ENCODE data around the gene TMCC1. TPM values are rescaled to one million over a fixed set of nuclear protein-coding genes. Genes with fewer than 3 reads are reported as not detected.

Gene TMCC1
- total RNA-seq, 1 experiment from 2014 or later = 6.2 TPM

- BruUV-seq (replicated peaks) = no TSS peak
- H3K9me2 ChIP-seq (replicated peaks; ENCODE audit: low read length) = no peaks in the 10 kb centered on the region
- H3K4me1 ChIP-seq (ENCODE audit: insufficient read depth, low read length) = peaks cover 13% of the 10 kb centered on the region
- intact Hi-C loops (cut with micrococcal nuclease) = loop anchor here (5.0 kb wide), 1 partner anchor 35 kb away; no protein-coding TSS in a partner anchor
- POLR2A ChIA-PET (ENCODE audit: unreplicated experiment) = no interaction called here
- no peaks in the 10 kb centered on the region for H3K27me3 ChIP-seq (ENCODE audit: low read length)
- H2AFZ ChIP-seq (ENCODE audit: low read length) = no peak overlapping the region
- DNase-seq (no peak), ATAC-seq (no peak)
- no peak overlapping the region for H3K4me2 ChIP-seq (ENCODE audit: low read length)
- no peaks in the 10 kb centered on the region for H3F3A ChIP-seq (ENCODE audit: low read length, unreplicated experiment)
- no peaks in the 10 kb centered on the region; the same call in 1 of the 2 replicates for H3K36me3 ChIP-seq (ENCODE audit: low read depth, low read length)
- no peak overlapping the region for H3K27ac ChIP-seq (ENCODE audit: low read length)
- no peaks in the 10 kb centered on the region for H4K20me1 ChIP-seq (ENCODE audit: low read length)
- 0 out of 2 replicates have a peak, but pooled peaks cover 9% of the 10 kb centered on the region for H3K79me2 ChIP-seq (ENCODE audit: low read length)
- H3K9ac ChIP-seq (ENCODE audit: low read length) = no peak overlapping the region
- CTCF ChIA-PET = no interaction called here
- H3K9me3 ChIP-seq (ENCODE audit: low read length) = no peaks in the 10 kb centered on the region
- no peak overlapping the region for H3K4me3 ChIP-seq (ENCODE audit: low read length)
- TF ChIP-seq CTCF (conservative IDR thresholded peaks at IDR 0.05; ENCODE audit: low read depth, low read length) = no peak
- no peak for TF ChIP-seq EZH2phosphoT487 (IDR thresholded peaks at IDR 0.05; ENCODE audit: borderline replicate concordance, low read length)
- TF ChIP-seq EZH2 (IDR thresholded peaks at IDR 0.05; ENCODE audit: low read length, unreplicated experiment) = no peak
Observed at GRCh38 chr3:129867506-129868124, 25.9 kb downstream of the TMCC1 start.

GRCh38 chr3:129865806-129866205 lies 27.7 kb downstream of the TMCC1 start:
- POLR2A ChIA-PET (ENCODE audit: unreplicated experiment) = no interaction called here
- no peaks in the 10 kb centered on the region for H4K20me1 ChIP-seq (ENCODE audit: low read length)

More at GRCh38 chr3:129865806-129866205, 27.7 kb downstream of the TMCC1 start:
- H3K4me1 ChIP-seq (ENCODE audit: insufficient read depth, low read length) = peaks cover 13% of the 10 kb centered on the region
- no peaks in the 10 kb centered on the region for H3K27me3 ChIP-seq (ENCODE audit: low read length)
- no peak overlapping the region for H3K27ac ChIP-seq (ENCODE audit: low read length)
- no peak overlapping the region for H2AFZ ChIP-seq (ENCODE audit: low read length)
- DNase-seq = no peak
- no peaks in the 10 kb centered on the region for H3K9me2 ChIP-seq (replicated peaks; ENCODE audit: low read length)
- H3K4me3 ChIP-seq (ENCODE audit: low read length) = no peak overlapping the region
- H3K9ac ChIP-seq (ENCODE audit: low read length) = no peak overlapping the region
- H3K36me3 ChIP-seq (ENCODE audit: low read depth, low read length) = no peaks in the 10 kb centered on the region
- intact Hi-C loops (cut with micrococcal nuclease) = loop anchor here (5.0 kb wide), 1 partner anchor 34 kb away; no protein-coding TSS in a partner anchor
- no peak overlapping the region for H3K4me2 ChIP-seq (ENCODE audit: low read length)
- H3F3A ChIP-seq (ENCODE audit: low read length, unreplicated experiment) = no peaks in the 10 kb centered on the region
- BruUV-seq (replicated peaks) = no TSS peak
- CTCF ChIA-PET = interaction anchor here (0.6 kb wide), 1 partner anchor 24 kb away, joined by 3 read pairs; no protein-coding TSS in a partner anchor
- no peak for TF ChIP-seq CTCF (conservative IDR thresholded peaks at IDR 0.05; ENCODE audit: low read depth, low read length)
- no peak for TF ChIP-seq EZH2 (IDR thresholded peaks at IDR 0.05; ENCODE audit: low read length, unreplicated experiment)
- TF ChIP-seq EZH2phosphoT487 (IDR thresholded peaks at IDR 0.05; ENCODE audit: borderline replicate concordance, low read length) = no peak
- no peaks in the 10 kb centered on the region for H3K9me3 ChIP-seq (ENCODE audit: low read length)
- no peak for ATAC-seq
- H3K79me2 ChIP-seq (ENCODE audit: low read length) = 0 out of 2 replicates have a peak, but pooled peaks cover 10% of the 10 kb centered on the region
